Activated CD4-positive, alpha-beta memory T cell treated with anti-CD3 and anti-CD28 coated beads, Interleukin-2, amount 10 ng/mL, durations not matched to agents 7 days and 5 days (primary cell): ENCODE measurements around the gene GPR150. TPM values are rescaled to one million over a fixed set of nuclear protein-coding genes. Genes with fewer than 3 reads are reported as not detected.

Source experiments
- CTCF ChIA-PET: fragments of 350-600 bp; sonication (Branson Sonifier 250); formaldehyde crosslinking; loops from one replicate; lab custom pipeline; 2021; ENCODE audit warnings: antibody characterized with exemption, inconsistent platforms; lab: Charles Lee
- POLR2A ChIA-PET: fragments of 350-600 bp; sonication (Branson Sonifier 250); formaldehyde crosslinking; loops from one replicate; lab custom pipeline; 2021; ENCODE audit warnings: antibody characterized with exemption; lab: Charles Lee
- DNase-seq: peaks from one replicate; pipeline ENCODE4 v3.0.0-alpha.2; 2020
- H3K27ac Mint-ChIP-seq: one replicate; pipeline ENCODE4 v1.8.0; 2021; ENCODE audit warnings: mild to moderate bottlenecking, mixed read lengths
- H3K27me3 Mint-ChIP-seq: one replicate; pipeline ENCODE4 v1.8.0; 2021; ENCODE audit warnings: mixed read lengths
- H3K36me3 Mint-ChIP-seq: one replicate; pipeline ENCODE4 v1.8.0; 2021; ENCODE audit warnings: low read depth, mixed read lengths
- H3K4me1 Mint-ChIP-seq: one replicate; pipeline ENCODE4 v1.8.0; 2021; ENCODE audit warnings: mixed read lengths
- H3K4me3 Mint-ChIP-seq: one replicate; pipeline ENCODE4 v1.8.0; 2021; ENCODE audit warnings: mild to moderate bottlenecking, mixed read lengths
- H3K9me3 Mint-ChIP-seq: one replicate; pipeline ENCODE4 v1.8.0; 2021; ENCODE audit warnings: mixed read lengths
- total RNA-seq, 2 experiments: library from RNA; stranded (reverse); gene quantifications; one replicate each; pipeline ENCODE4 v1.2.3, GENCODE V29; 2021

Gene GPR150
- 1 to 10 TPM; 1.7 TPM for total RNA-seq

GRCh38 chr5:95620030-95620869 is at the start of gene GPR150:
GPR150 (plus strand) TSS chr5:95620087; CDS start chr5:95620276, 189 bp downstream.
- Mint-ChIP-seq H3K27ac (peak within 1 kb of the TSS; percentile 31), H3K9me3 (no peaks in the 10 kb centered on the region), H3K27me3 (peaks cover 3% of the 10 kb centered on the region), H3K4me1 (peaks cover 45% of the 10 kb centered on the region), H3K4me3 (peak within 1 kb of the TSS; percentile 77), H3K36me3 (peaks cover 10% of the 10 kb centered on the region)
- ChIA-PET POLR2A (interaction anchor here (1.2 to 5.2 kb wide), 3 partner anchors 11 to 65 kb away, joined by 6 to 57 read pairs (median 52); partner anchors contain the start of genes ARSK, RFESD and SKIC3), CTCF (interaction anchor here (0.8 kb wide), 1 partner anchor 26 kb away, joined by 3 read pairs; the partner anchor contains the start of gene RFESD)
- peak; percentile 72 for DNase-seq

DNA sequence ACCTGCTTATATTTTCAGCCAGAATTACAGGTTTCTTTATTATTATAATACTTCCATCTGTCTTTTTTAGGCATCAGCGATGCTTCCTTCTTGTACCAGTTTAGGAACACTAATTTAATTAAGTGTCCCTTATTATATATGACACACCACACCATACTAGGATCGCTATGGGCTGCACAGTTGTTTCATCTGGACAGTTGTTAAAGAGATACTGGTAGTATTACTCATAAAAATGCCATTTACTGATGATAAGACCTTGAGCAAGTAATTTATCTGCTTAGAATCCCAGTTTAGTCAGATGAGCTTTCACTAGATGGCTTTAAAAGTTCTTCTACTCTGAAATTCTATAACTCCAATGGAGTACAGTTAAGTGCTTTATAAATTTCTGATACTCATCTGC is 47.9 kb upstream of the GPR150 start:
- no peak overlapping the region for H3K4me3 Mint-ChIP-seq
- H3K27ac Mint-ChIP-seq, result no peak overlapping the region
- no peaks in the 10 kb centered on the region for H3K9me3 Mint-ChIP-seq

GRCh38 chr5:95581576-95581975 is 38.3 kb upstream of the GPR150 start:
- Mint-ChIP-seq H3K4me1 (no peaks in the 10 kb centered on the region), H3K9me3 (no peaks in the 10 kb centered on the region), H3K27me3 (no peaks in the 10 kb centered on the region), H3K4me3 (no peak overlapping the region), H3K36me3 (peaks cover 8% of the 10 kb centered on the region), H3K27ac (no peak overlapping the region)
- no peak for DNase-seq
- POLR2A ChIA-PET, result no interaction called here
- CTCF ChIA-PET, result no interaction called here

More for the DNA sequence above, 47.9 kb upstream of the GPR150 start:
- DNase-seq, result no peak
- ChIA-PET POLR2A (no interaction called here), CTCF (no interaction called here)
- peaks cover 20% of the 10 kb centered on the region for H3K36me3 Mint-ChIP-seq
- H3K27me3 Mint-ChIP-seq, result no peaks in the 10 kb centered on the region
- no peaks in the 10 kb centered on the region for H3K4me1 Mint-ChIP-seq

DNA sequence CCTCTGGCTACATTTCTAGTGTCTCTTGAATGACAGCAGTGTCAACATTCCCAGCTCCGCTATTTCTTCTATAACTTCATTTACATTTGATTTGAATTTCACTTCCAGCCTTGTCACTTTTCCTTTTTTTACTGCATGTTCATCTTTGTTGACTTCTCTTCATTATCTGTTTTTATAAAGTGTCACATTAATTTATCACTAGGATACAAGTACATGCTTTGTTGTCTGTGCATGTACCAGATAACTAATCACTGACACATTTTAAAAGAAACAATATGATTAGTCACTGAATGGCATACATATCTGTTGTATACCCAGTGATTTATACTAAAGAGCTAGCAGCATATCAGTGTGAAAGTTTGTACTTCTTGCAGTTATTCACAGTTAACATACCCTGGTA is 35.9 kb upstream of the GPR150 start:
- H3K27me3 Mint-ChIP-seq, result no peaks in the 10 kb centered on the region
- POLR2A ChIA-PET, result no interaction called here

GRCh38 chr5:95590880-95591279 is 29.0 kb upstream of the GPR150 start:
- DNase-seq, result no peak
- no peaks in the 10 kb centered on the region for H3K36me3 Mint-ChIP-seq
- H3K4me3 Mint-ChIP-seq, result no peak overlapping the region
- peaks cover 31% of the 10 kb centered on the region for H3K4me1 Mint-ChIP-seq
- ChIA-PET POLR2A (no interaction called here), CTCF (no interaction called here)
- no peaks in the 10 kb centered on the region for H3K9me3 Mint-ChIP-seq
- peak overlapping the region; percentile 40 for H3K27ac Mint-ChIP-seq
- no peaks in the 10 kb centered on the region for H3K27me3 Mint-ChIP-seq

More for the DNA sequence above, 35.9 kb upstream of the GPR150 start:
- no peak for DNase-seq
- CTCF ChIA-PET, result no interaction called here
- H3K9me3 Mint-ChIP-seq, result no peaks in the 10 kb centered on the region
- H3K4me3 Mint-ChIP-seq, result no peak overlapping the region
- H3K27ac Mint-ChIP-seq, result no peak overlapping the region
- peaks cover 8% of the 10 kb centered on the region for H3K36me3 Mint-ChIP-seq
- H3K4me1 Mint-ChIP-seq, result no peaks in the 10 kb centered on the region

DNA sequence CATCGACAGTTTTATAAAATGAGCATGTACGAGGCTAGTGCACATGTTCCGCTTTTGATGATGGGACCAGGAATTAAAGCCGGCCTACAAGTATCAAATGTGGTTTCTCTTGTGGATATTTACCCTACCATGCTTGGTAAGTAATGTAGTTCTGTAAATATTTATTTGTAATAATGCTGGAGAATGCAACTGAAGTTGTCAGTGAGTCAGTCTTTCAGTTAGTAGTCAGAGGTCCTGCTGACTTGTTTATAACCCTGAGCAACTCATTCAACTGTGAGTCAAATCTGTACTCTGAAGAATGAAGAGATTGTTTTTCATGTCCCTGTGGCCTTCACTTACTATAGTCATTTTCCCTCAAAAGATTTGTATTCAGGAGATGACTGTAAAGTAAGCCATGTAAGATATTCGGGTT is 28.4 kb upstream of the GPR150 start:
- no peak for DNase-seq
- CTCF ChIA-PET, result no interaction called here
- Mint-ChIP-seq H3K36me3 (no peaks in the 10 kb centered on the region), H3K4me1 (peaks cover 31% of the 10 kb centered on the region), H3K27ac (peak overlapping the region; percentile 40), H3K27me3 (no peaks in the 10 kb centered on the region), H3K4me3 (no peak overlapping the region), H3K9me3 (no peaks in the 10 kb centered on the region)
- POLR2A ChIA-PET, result no interaction called here

DNA sequence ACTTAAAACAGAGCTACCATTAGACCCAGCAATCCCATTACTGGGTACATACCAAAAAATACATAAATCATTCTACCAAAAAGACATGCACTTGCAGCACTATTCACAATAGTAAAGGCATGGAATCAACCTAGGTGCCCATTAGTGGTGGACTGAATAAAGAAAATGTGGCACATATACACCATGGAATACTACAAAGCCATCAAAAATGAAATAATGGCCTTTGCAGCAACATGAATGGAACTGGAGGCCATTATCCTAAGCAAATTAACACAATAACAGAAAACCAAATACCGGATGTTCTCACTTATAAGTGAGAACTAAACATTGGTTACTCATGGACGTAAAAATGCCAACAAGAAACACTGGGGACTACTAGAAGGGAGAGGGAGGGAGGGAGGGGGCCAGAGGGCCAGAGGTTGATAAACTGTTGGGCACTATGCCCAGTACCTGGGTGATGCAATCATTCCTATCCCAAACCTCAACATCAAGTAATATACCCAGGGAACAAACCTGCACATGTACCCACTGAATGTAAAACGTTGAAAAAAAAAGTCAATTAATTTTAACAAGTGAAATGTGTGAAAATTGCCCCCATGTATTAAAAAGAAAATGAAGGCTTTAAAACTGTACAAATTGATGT is 24.5 kb upstream of the GPR150 start:
- POLR2A ChIA-PET, result no interaction called here
- DNase-seq, result no peak
- Mint-ChIP-seq H3K36me3 (no peaks in the 10 kb centered on the region), H3K27ac (no peak overlapping the region), H3K4me3 (no peak overlapping the region), H3K4me1 (peaks cover 25% of the 10 kb centered on the region), H3K27me3 (no peaks in the 10 kb centered on the region), H3K9me3 (no peaks in the 10 kb centered on the region)
- CTCF ChIA-PET, result no interaction called here

- Mint-ChIP-seq H3K36me3 (peaks cover 13% of the 10 kb centered on the region), H3K4me1 (no peaks in the 10 kb centered on the region), H3K9me3 (no peaks in the 10 kb centered on the region), H3K27ac (no peak overlapping the region), H3K27me3 (no peaks in the 10 kb centered on the region), H3K4me3 (no peak overlapping the region)
- ChIA-PET CTCF (no interaction called here), POLR2A (no interaction called here)
- no peak for DNase-seq
Observed at GRCh38 chr5:95599252-95599651, 20.6 kb upstream of the GPR150 start.

- ChIA-PET POLR2A (no interaction called here), CTCF (no interaction called here)
- peaks cover 15% of the 10 kb centered on the region for H3K36me3 Mint-ChIP-seq
- DNase-seq, result no peak
- H3K9me3 Mint-ChIP-seq, result no peaks in the 10 kb centered on the region
- no peak overlapping the region for H3K4me3 Mint-ChIP-seq
- no peaks in the 10 kb centered on the region for H3K27me3 Mint-ChIP-seq
- H3K4me1 Mint-ChIP-seq, result no peaks in the 10 kb centered on the region
- H3K27ac Mint-ChIP-seq, result no peak overlapping the region
Observed at GRCh38 chr5:95600557-95600956, 19.3 kb upstream of the GPR150 start.

- no peaks in the 10 kb centered on the region for H3K9me3 Mint-ChIP-seq
- CTCF ChIA-PET, result no interaction called here
- H3K4me1 Mint-ChIP-seq, result no peaks in the 10 kb centered on the region
- DNase-seq, result no peak
- POLR2A ChIA-PET, result no interaction called here
- no peaks in the 10 kb centered on the region for H3K27me3 Mint-ChIP-seq
- no peak overlapping the region for H3K4me3 Mint-ChIP-seq
- H3K27ac Mint-ChIP-seq, result no peak overlapping the region
- peaks cover 13% of the 10 kb centered on the region for H3K36me3 Mint-ChIP-seq
Observed at GRCh38 chr5:95605786-95606185, 14.1 kb upstream of the GPR150 start.

GRCh38 chr5:95606419-95606818 is 13.5 kb upstream of the GPR150 start:
- no peak overlapping the region for H3K4me3 Mint-ChIP-seq
- no peak for DNase-seq
- CTCF ChIA-PET, result no interaction called here
- no peaks in the 10 kb centered on the region for H3K27me3 Mint-ChIP-seq
- peaks cover 9% of the 10 kb centered on the region for H3K36me3 Mint-ChIP-seq
- no peak overlapping the region for H3K27ac Mint-ChIP-seq
- H3K4me1 Mint-ChIP-seq, result no peaks in the 10 kb centered on the region
- no peaks in the 10 kb centered on the region for H3K9me3 Mint-ChIP-seq
- POLR2A ChIA-PET, result no interaction called here

- Mint-ChIP-seq H3K27ac (no peak overlapping the region), H3K9me3 (peaks cover 15% of the 10 kb centered on the region), H3K4me1 (peaks cover 7% of the 10 kb centered on the region), H3K36me3 (peaks cover 18% of the 10 kb centered on the region), H3K27me3 (no peaks in the 10 kb centered on the region), H3K4me3 (no peak overlapping the region)
- POLR2A ChIA-PET, result no interaction called here
- CTCF ChIA-PET, result interaction anchor here (0.8 kb wide), 1 partner anchor 172 kb away, joined by 3 read pairs; no protein-coding TSS in a partner anchor
- DNase-seq, result no peak
Observed at GRCh38 chr5:95609711-95610110, 10.2 kb upstream of the GPR150 start.

- H3K27me3 Mint-ChIP-seq, result no peaks in the 10 kb centered on the region
- DNase-seq, result no peak
- POLR2A ChIA-PET, result no interaction called here
- peaks cover 18% of the 10 kb centered on the region for H3K36me3 Mint-ChIP-seq
- H3K9me3 Mint-ChIP-seq, result peaks cover 15% of the 10 kb centered on the region
- peaks cover 15% of the 10 kb centered on the region for H3K4me1 Mint-ChIP-seq
- H3K27ac Mint-ChIP-seq, result no peak overlapping the region
- no peak overlapping the region for H3K4me3 Mint-ChIP-seq
- CTCF ChIA-PET, result no interaction called here
Observed at GRCh38 chr5:95610546-95610945, 9.3 kb upstream of the GPR150 start.
